HEK293 (cell line): ENCODE data around the gene ANP32A.
"Not testable (repeated sequence)": the region's sequence is repeated elsewhere in the genome, so short reads cannot be mapped to it uniquely, and the experiment has no call there.

Experiments
- ATF2 ChIP-seq: fragments of 450-650 bp; formaldehyde crosslinking; IDR thresholded peaks from 2 replicates; pipeline ENCODE4 v1.5.1; 2016; ENCODE audit warnings: missing biosample characterization, missing genetic modification characterization, low read depth
- CTCF ChIP-seq: fragments of 450-650 bp; formaldehyde crosslinking; IDR thresholded peaks from 2 replicates; pipeline ENCODE4 v1.5.1; 2016; ENCODE audit warnings: missing biosample characterization, missing genetic modification characterization
- KLF1 ChIP-seq: fragments of 450-650 bp; formaldehyde crosslinking; IDR thresholded peaks from 2 replicates; pipeline ENCODE4 v1.5.1; 2016; ENCODE audit warnings: missing biosample characterization, missing genetic modification characterization
- PRDM4 ChIP-seq: fragments of 450-650 bp; formaldehyde crosslinking; IDR thresholded peaks from 2 replicates; pipeline ENCODE4 v1.5.1; 2017; ENCODE audit warnings: missing biosample characterization, missing genetic modification characterization
- ZNF239 ChIP-seq: fragments of 450-650 bp; formaldehyde crosslinking; IDR thresholded peaks from 2 replicates; pipeline ENCODE4 v1.5.1; 2016; ENCODE audit warnings: missing biosample characterization, missing genetic modification characterization
- ZNF274 ChIP-seq, 2 experiments: fragments of 200-500 bp in 1 of 2; fragments of 450-650 bp in 1 of 2; sonication (Bioruptor generic) in 1 of 2; formaldehyde crosslinking in 1 of 2; IDR thresholded peaks; 2 replicates each; pipeline versions ENCODE4 v1.5.1 to v1.6.1; 2014 to 2016; ENCODE audit warnings: borderline replicate concordance in 1 of 2, inconsistent platforms in 1 of 2, low read length in 1 of 2, missing biosample characterization in 1 of 2, missing genetic modification characterization in 1 of 2
- ZNF776 ChIP-seq: fragments of 450-650 bp; formaldehyde crosslinking; IDR thresholded peaks from 2 replicates; pipeline ENCODE4 v1.5.0; 2017; ENCODE audit warnings: missing biosample characterization, missing genetic modification characterization, borderline replicate concordance

- not testable (repeated sequence) for TF ChIP-seq ZNF274 (IDR thresholded peaks at IDR 0.05; ENCODE audit: low read length); ZNF274 (tag by site-specific recombination; IDR thresholded peaks at IDR 0.05; ENCODE audit: borderline replicate concordance); ZNF776; ATF2 (tag by site-specific recombination); ZNF239; KLF1 (tag by site-specific recombination); CTCF (tag by site-specific recombination); PRDM4
These were observed 36.7 kb upstream of the ANP32A start for GRCh38 chr15:68857443-68857842.
